Colonic mucosa (tissue), 4 donors: ENCODE results near the gene ADAMTS7. TPM values are rescaled to one million over a fixed set of nuclear protein-coding genes. Genes with fewer than 3 reads are reported as not detected.
A peak's percentile ranks its signal among the peaks of the same experiment; 100 is the strongest.
"Not testable (repeated sequence)": the region's sequence is repeated elsewhere in the genome, so short reads cannot be mapped to it uniquely, and the experiment has no call there.

ENCODE experiments used
- DNase-seq: peaks from one replicate; pipeline ENCODE4 v3.0.0-alpha.2; 2020
- H3K27ac ChIP-seq: fragments of 200-600 bp; one replicate; pipeline ENCODE4 v1.8.0; 2021
- H3K27me3 ChIP-seq: fragments of 200-600 bp; one replicate; pipeline ENCODE4 v1.8.0; 2021
- H3K36me3 ChIP-seq: fragments of 200-600 bp; one replicate; pipeline ENCODE4 v1.8.0; 2021
- H3K4me1 ChIP-seq: fragments of 200-600 bp; one replicate; pipeline ENCODE4 v1.8.0; 2021; ENCODE audit warnings: mild to moderate bottlenecking
- H3K4me3 ChIP-seq: fragments of 200-600 bp; one replicate; pipeline ENCODE4 v1.8.0; 2021
- H3K9ac ChIP-seq, 2 donors: one replicate each; pipeline ENCODE4 v1.7.0; 2013; ENCODE audit warnings: control low read depth in 2 of 2, low read depth in 2 of 2, low read length in 2 of 2
- H3K9me3 ChIP-seq: fragments of 200-600 bp; one replicate; pipeline ENCODE4 v1.8.0; 2021
- intact Hi-C: fragments of 100-400 bp; cut with DNase I; formaldehyde crosslinking; loops from one replicate; pipeline ENCODE4 v1.14.1; 2022
- total RNA-seq, 2 donors: library from RNA; stranded (reverse); fragmentation: NEBNext Ultra II Directional in 1 of 2; extraction: Animal tissue kit (Norgen Biotek cat#: 25700) in 1 of 2; gene quantifications; one replicate each; pipeline ENCODE4 v1.2.1, GENCODE V29; 2021
- TF ChIP-seq, protein P1 (sequence below): fragments of 200-600 bp; IDR thresholded peaks from one replicate; pipeline ENCODE4 v1.8.0; 2022; ENCODE audit warnings: antibody characterized with exemption, mild to moderate bottlenecking
- donor health status: healthy.
- donor health status: DM: no; HTN: no; CAD: no.
- donor health status: DM: no; HTN: no; CAD: no.

Gene ADAMTS7
- total RNA-seq, 2 donors from 2014 or later = 1.6 to 1.8 TPM

DNA sequence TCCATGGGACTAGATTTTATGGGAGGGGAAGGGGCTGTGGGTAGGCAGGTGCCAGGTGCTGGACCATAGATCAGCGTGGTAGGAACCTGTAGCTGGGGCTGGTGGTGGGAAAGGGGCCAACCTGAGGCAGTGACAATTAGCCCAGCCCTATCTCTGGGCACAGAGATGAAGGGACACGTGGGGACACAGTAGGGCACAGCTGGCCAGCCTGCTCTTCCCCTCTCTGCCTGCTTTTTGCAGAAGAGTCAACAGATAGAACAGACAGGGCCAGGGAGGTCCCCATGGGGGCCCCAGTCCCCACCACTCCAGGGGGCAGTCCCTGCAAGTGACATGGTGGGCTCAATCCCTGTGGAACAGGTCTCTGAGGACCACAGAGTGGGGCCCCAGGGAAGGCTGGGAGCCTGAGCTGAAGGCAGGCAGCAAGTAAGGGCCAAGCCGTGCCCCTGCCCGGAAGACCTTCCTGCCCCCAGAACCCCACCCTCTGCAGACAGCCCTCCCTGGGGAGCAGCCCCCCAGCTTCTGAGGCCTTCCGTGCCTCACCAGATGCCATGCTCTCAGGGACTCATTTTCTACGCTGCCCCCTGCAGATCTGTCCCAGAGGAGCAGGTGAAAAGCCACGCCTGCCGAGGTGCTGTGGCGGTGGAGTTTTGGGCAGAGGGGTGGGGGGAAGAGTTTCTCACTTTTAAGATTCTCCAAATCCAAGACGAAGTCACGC, 52.6 kb downstream of the ADAMTS7 start:
- H3K4me1 ChIP-seq, H3K27ac ChIP-seq, intact Hi-C loops: not testable (repeated sequence)

DNA sequence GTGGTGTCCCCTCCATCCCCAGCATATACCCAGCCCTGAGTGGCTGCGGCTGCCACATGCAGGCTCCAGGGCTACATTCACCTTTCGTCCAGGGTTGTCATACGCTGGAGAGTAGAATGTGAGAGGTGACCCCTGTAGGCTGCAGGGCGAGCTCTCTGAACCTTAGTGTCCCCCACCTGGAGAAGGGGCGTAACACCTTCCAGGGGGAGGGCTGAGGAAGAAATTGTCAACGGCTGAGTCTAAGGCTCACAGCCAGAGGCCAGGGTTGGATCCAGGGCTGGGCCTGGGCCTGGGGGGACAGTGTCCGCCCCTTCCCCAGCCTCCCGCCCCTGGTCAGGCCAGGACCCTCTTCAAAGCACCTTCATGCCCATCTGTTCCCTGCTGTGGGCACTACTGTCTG, 53.2 kb downstream of the ADAMTS7 start:
- H3K27me3 ChIP-seq, H3K4me3 ChIP-seq, H3K9ac ChIP-seq, H3K9me3 ChIP-seq, DNase-seq, intact Hi-C loops, H3K4me1 ChIP-seq, H3K36me3 ChIP-seq, H3K27ac ChIP-seq: not testable (repeated sequence)

More for the DNA sequence above, 52.6 kb downstream of the ADAMTS7 start:
- not testable (repeated sequence) for H3K36me3 ChIP-seq, H3K9ac ChIP-seq, H3K9me3 ChIP-seq, H3K27me3 ChIP-seq, H3K4me3 ChIP-seq, DNase-seq

DNA sequence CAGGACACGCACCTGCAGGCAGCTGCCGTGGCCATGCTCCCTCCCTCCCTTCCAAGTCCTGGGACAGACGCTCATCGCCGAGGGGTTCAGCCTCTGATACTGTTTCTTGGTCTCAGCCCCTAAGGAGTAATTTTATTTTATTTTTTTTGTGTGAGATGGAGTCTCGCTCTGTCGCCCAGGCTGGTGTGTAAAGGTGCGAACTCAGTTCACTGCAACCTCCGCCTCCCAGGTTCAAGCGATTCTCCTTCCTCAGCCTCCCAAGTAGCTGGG, 53.7 kb downstream of the ADAMTS7 start:
- H3K27me3 ChIP-seq = no peaks in the 10 kb centered on the region
- H3K9me3 ChIP-seq = no peaks in the 10 kb centered on the region
- no peaks in the 10 kb centered on the region for H3K4me1 ChIP-seq
- DNase-seq = no peak
- no peaks in the 10 kb centered on the region for H3K36me3 ChIP-seq
- H3K27ac ChIP-seq = no peak overlapping the region
- no peak overlapping the region for H3K4me3 ChIP-seq
- TF ChIP-seq, protein P1, sequence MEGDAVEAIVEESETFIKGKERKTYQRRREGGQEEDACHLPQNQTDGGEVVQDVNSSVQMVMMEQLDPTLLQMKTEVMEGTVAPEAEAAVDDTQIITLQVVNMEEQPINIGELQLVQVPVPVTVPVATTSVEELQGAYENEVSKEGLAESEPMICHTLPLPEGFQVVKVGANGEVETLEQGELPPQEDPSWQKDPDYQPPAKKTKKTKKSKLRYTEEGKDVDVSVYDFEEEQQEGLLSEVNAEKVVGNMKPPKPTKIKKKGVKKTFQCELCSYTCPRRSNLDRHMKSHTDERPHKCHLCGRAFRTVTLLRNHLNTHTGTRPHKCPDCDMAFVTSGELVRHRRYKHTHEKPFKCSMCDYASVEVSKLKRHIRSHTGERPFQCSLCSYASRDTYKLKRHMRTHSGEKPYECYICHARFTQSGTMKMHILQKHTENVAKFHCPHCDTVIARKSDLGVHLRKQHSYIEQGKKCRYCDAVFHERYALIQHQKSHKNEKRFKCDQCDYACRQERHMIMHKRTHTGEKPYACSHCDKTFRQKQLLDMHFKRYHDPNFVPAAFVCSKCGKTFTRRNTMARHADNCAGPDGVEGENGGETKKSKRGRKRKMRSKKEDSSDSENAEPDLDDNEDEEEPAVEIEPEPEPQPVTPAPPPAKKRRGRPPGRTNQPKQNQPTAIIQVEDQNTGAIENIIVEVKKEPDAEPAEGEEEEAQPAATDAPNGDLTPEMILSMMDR = no peak
- intact Hi-C loops = no loop called here
- no peak overlapping the region for H3K9ac ChIP-seq

DNA sequence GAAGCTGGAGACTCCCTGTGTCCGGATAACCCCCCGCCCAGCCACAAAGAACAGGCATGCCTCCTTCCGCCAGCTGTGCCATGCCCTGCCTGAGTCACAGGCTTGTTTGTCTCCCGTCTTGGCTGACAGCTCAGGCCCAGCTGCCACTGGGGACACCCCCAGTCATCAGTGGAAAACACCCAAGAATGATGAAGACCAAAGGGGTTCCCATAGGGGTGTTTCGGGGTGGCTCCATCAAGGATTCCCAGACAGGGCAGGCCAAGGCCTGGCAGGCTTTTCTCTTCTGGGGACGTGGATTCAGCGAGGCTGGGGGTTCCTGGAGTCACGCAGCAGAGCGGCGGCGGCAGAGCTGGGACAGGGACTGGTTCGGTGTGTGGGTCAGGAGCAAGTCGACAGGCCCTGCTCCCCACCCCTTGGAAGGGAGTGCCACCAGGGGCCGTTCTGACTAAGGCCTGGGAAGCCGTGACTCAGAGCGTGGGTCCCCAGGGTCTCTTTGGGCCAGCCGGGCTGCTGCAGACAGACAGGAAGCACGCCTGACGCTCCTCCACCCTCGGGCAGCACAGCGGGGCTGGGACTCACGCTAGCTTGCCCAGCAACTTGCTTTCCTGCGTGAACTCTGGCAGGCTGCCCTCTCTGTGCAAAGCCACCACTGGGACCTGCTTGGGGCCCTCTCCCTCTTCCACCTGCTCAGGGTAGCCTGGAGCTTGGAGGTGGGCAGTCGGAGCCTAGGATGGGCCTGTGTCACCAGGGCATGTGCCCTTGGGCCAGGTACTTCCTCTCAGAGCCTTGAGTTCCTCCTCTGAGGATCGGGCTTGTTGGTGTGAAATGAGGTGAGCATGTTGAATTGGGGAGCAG, 54.3 kb downstream of the ADAMTS7 start:
- H3K4me3 ChIP-seq, intact Hi-C loops, H3K9me3 ChIP-seq, H3K9ac ChIP-seq, H3K27me3 ChIP-seq, H3K36me3 ChIP-seq, H3K27ac ChIP-seq, H3K4me1 ChIP-seq: not testable (repeated sequence)
- DNase-seq = peak; percentile 39

DNA sequence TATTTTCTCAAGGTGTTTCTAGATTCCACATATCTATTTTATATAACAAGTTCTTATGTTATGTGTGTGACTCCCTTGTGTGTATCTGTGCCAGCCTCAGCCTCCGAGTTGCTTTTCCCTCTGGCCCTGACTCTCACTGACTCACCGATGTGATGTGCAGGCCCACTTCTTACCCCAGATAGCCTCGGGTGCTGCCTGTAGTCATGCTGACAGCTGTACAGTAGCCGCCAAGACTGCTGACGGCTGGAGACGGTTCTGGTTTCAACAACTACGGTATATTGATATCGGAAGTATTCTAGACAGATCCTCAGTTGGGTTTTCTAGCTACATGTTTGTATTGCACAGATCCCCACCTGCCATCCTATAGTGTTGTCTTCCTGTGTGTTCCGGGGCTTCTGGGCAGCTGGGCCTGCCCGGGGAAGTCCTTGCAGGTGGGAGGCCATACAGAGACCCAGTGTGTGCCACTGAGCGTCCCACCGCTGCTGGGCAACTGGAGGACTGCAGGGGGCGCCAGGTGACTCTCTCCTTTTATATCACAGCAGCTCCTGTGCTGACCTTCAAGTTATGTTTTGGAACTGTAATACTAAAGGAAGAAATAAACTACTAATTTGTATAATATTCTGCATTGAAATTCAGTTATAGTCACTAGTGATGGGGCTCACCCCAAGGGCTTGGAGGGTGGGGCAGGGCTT, 55.2 kb downstream of the ADAMTS7 start:
- peak; percentile 49 for DNase-seq
- H3K27ac ChIP-seq, H3K9me3 ChIP-seq, H3K9ac ChIP-seq, intact Hi-C loops, H3K36me3 ChIP-seq, H3K27me3 ChIP-seq, H3K4me3 ChIP-seq, H3K4me1 ChIP-seq: not testable (repeated sequence)

DNA sequence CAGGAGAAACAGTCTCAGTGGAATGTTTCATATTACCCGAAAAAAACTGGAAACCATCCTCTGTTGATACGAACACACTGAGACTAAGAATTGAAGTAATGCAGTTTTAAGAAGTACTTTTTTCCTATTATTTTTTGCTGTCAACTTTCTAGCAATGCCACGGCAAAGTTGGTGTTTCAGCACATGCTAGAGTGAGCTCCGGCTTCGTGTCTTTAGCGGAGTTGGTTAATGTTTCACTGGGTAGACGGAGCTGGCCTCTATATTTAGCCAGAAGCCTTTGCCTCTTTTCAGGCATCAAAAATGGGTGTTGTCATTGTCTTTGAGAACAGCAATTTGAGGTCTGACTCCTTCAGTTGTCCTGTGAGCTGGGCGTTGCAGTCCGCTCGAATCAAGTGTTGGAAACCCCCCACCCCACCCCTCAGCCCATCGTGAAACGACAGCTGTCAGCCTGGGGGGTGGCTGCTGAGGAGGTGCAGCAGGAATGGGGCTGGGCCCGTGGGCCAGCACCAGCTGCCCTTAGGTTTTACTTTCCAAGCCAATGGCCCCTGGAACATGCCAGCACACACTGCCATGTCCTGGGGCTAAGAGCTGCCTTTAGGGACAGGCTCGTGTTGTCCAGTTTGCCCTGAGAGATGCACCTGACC, 56.5 kb downstream of the ADAMTS7 start:
- H3K4me3 ChIP-seq, H3K4me1 ChIP-seq, H3K9ac ChIP-seq, DNase-seq, H3K27me3 ChIP-seq, H3K36me3 ChIP-seq, H3K9me3 ChIP-seq, H3K27ac ChIP-seq: not testable (repeated sequence)
- intact Hi-C loops = loop anchor here (5.0 kb wide), 1 partner anchor 137 kb away; no protein-coding TSS in a partner anchor

DNA sequence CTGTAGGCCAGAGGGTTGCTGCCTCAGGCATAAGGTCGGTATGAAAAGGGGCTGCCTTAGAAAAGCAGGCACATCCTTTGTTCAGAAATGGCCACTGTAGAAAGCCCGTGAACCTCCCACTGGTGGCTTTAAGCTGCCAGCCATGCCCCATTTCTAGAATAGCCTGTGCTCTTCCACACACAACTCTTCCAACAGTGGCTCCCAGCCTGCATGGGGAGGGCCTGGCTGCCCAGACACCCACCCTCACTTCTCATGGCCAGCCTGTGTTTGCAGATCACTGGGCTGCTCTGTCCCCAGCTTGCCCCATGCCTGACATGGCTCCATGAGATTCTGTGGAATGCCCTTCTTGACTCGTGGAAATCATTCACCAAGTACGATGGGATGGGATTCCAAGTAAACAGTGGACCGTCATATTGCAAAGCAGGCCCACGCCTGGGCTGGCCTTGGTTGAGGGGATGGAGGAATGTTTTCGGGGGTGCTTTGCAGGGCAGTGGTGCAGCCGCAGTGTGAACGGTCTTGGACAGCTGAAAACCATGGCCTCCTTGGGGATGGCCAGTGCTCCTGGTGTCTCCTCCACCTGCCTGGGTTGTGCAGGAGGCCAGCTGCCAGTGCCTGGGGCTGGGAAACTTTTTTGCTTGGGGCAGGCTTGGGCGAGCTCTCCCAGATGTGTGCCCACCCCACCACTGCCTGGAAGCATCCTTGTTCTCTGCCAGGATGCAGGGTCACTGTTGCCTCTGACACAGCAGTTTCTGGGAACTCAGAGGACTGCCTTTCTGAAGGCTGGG, 57.3 kb downstream of the ADAMTS7 start:
- intact Hi-C loops = loop anchor here (5.0 kb wide), 1 partner anchor 137 kb away; no protein-coding TSS in a partner anchor
- H3K27ac ChIP-seq, H3K4me1 ChIP-seq, H3K9me3 ChIP-seq, H3K9ac ChIP-seq, H3K4me3 ChIP-seq, H3K27me3 ChIP-seq, DNase-seq, H3K36me3 ChIP-seq: not testable (repeated sequence)

DNA sequence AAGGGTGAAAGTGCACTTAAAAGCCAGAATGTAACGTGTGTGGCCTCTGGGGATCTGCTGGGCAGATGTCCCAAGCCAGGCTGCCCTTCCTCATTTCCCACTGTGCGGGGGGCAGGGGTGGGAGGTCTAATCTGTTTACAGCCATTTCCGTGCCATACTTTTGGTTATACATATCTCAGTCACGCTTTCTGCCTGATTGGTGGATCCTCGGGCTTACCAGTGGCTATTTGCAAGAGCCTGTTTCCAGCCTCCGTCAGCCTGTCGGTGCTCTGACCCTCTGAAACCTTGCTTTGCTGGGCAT, 58.0 kb downstream of the ADAMTS7 start:
- intact Hi-C loops = loop anchor here (5.0 kb wide), 1 partner anchor 136 kb away; no protein-coding TSS in a partner anchor
- DNase-seq, H3K4me1 ChIP-seq, H3K9me3 ChIP-seq, H3K27me3 ChIP-seq, H3K36me3 ChIP-seq, H3K4me3 ChIP-seq, H3K27ac ChIP-seq, H3K9ac ChIP-seq: not testable (repeated sequence)
